Adrenal gland (tissue), 12 donors: ENCODE results near the gene GPR132. TPM values are rescaled to one million over a fixed set of nuclear protein-coding genes. Genes with fewer than 3 reads are reported as not detected.

Experiments used
- DNase-seq, 7 donors: peaks; one replicate each; pipeline ENCODE4 v3.0.0-alpha.2; 2019 to 2020
- H3K27ac ChIP-seq, 5 donors: fragments of 200-600 bp; sonication (generic) in 4 of 5; 1 replicate in 3 of 5; 2 replicates in 2 of 5; pipeline versions ENCODE4 v1.5.1 to v1.8.0; 2016 to 2020; ENCODE audit warnings: mild to moderate bottlenecking in 1 of 5
- H3K27me3 ChIP-seq: fragments of 200-600 bp; 2 replicates; pipeline ENCODE4 v1.8.0; 2021
- H3K36me3 ChIP-seq, 2 donors: fragments of 200-600 bp; replicated peaks in 1 of 2; 1 replicate in 1 of 2; 2 replicates in 1 of 2; pipeline versions ENCODE4 v1.5.1 to v1.8.0; 2018 to 2022
- H3K4me1 ChIP-seq, 2 donors: fragments of 200-600 bp; replicated peaks in 1 of 2; 1 replicate in 1 of 2; 2 replicates in 1 of 2; pipeline versions ENCODE4 v1.5.1 to v1.8.0; 2018 to 2021
- H3K4me3 ChIP-seq, 4 donors: fragments of 200-600 bp; sonication (generic) in 3 of 4; one replicate each; pipeline ENCODE4 v1.5.1; 2016 to 2018
- H3K9me3 ChIP-seq, 3 donors: fragments of 200-600 bp; sonication (generic) in 1 of 3; replicated peaks in 1 of 3; 1 replicate in 2 of 3; 2 replicates in 1 of 3; pipeline versions ENCODE4 v1.5.1 to v1.8.0; 2016 to 2021
- POLR2A ChIP-seq, 2 donors: fragments of 450-650 bp; IDR thresholded peaks; one replicate each; pipeline ENCODE4 v1.6.1; 2017; ENCODE audit warnings: antibody characterized with exemption in 2 of 2, mild to moderate bottlenecking in 2 of 2, moderate library complexity in 1 of 2
- WGBS, 4 donors: extraction: QIAGEN DNeasy Blood & Tissue Kit in 2 of 4; methylation state at CpG; one replicate each; pipeline versions ENCODE4 v1.1.5 to v1.1.7; 2013 to 2017; 5-methylcytosine and 5-hydroxymethylcytosine counted together
- intact Hi-C, 2 donors: fragments of 100-400 bp; cut with DNase I; formaldehyde crosslinking; loops; one replicate each; pipeline versions ENCODE4 v1.14.1 to v1.15.0; 2022 to 2023
- polyA plus RNA-seq, 3 donors: library from polyadenylated mRNA; stranded (reverse); fragments of 200-250 nt in 2 of 3; fragments of 350-450 nt in 1 of 3; fragmentation: Illumina TruSeq in 1 of 3; extraction: RNeasy Lipid Tissue Mini Kit (QIAGEN cat#74804) in 1 of 3; gene quantifications; one replicate each; pipeline ENCODE4 v1.2.3, GENCODE V29; 2013 to 2014
- small RNA-seq, 2 donors: library from RNA; depleted of rRNA; stranded (forward); fragments of <200 nt; gene quantifications; one replicate each; pipeline ENCODE3, GENCODE V24; 2016
- total RNA-seq, 9 donors: library from RNA; depleted of rRNA in 4 of 9; stranded (reverse); fragments of >200 nt in 4 of 9; fragments of 120-200 nt in 1 of 9; fragmentation: NEBNext Ultra II Directional in 1 of 9; extraction: Animal tissue kit (Norgen Biotek cat#: 25700) in 1 of 9; gene quantifications; one replicate each; pipeline versions ENCODE4 v1.1.0 to v1.2.4, GENCODE V29; 2013 to 2023
- TF ChIP-seq, protein P1 (sequence below), 6 experiments: fragments of 450-650 bp in 4 of 6; fragments of 200-600 bp in 2 of 6; sonication (generic) in 1 of 6; IDR thresholded peaks; 1 replicate in 5 of 6; 2 replicates in 1 of 6; pipeline versions ENCODE4 v1.5.1 to v1.8.0; 2016 to 2021; ENCODE audit warnings: antibody characterized with exemption in 6 of 6, mild to moderate bottlenecking in 2 of 6, moderate library complexity in 1 of 6
- donor health status: healthy with polysubstance abuse.
- donor health status: Bipolar disorder and iron deficiency.
- donor health status: DM: yes; HTN: yes; CAD: no.
- donor health status: DM: no; HTN: no; CAD: no.
- donor health status: DM: no; HTN: no; CAD: no.
- donor health status: DM: yes; HTN: yes; CAD: no.

Gene GPR132
- total and polyA plus RNA-seq, 12 donors, result 0.17 to 11.7 (median 1.6) TPM

DNA sequence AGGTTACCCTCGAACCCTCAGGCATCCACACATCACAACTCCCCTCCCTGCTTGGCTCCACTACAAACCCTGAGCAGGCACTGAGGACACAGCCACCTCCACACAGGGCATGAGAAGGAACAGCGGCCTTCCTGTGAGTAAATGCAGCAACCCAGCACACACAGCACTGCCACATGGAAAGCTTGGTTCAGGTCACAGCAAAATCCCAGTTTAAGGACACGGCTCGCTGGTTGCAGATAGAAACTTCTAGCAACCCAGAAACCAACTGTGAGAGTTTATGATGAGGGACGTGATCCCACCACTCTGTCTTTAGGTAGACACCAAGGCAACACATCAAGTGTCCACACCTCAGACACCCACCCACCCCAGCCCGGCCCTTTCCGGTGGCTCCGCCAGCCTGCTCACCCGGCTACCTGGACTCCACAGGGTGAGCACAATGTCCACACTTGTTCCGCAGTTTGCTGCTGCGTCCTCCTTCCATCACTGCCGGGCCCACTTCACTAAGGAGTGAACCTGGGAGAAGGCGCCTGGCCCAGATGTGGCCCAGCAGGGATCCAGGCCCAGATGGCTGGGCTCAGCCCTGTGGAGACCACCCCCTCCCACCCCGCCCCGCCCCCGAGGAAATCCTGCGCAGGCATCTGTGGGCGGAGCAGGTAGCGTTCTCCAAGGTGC lies 57.5 kb downstream of the GPR132 start:
- DNase-seq, result no peak
- Histone ChIP-seq H3K27me3 (no peaks in the 10 kb centered on the region), H3K27ac (no peak overlapping the region), H3K4me3 (no peak overlapping the region), H3K36me3 (peaks cover 0 to 21% of the 10 kb centered on the region in 2 donors), H3K9me3 (no peaks in the 10 kb centered on the region), H3K4me1 (no peaks in the 10 kb centered on the region)
- intact Hi-C loops, result no loop called here
- TF ChIP-seq, protein P1, sequence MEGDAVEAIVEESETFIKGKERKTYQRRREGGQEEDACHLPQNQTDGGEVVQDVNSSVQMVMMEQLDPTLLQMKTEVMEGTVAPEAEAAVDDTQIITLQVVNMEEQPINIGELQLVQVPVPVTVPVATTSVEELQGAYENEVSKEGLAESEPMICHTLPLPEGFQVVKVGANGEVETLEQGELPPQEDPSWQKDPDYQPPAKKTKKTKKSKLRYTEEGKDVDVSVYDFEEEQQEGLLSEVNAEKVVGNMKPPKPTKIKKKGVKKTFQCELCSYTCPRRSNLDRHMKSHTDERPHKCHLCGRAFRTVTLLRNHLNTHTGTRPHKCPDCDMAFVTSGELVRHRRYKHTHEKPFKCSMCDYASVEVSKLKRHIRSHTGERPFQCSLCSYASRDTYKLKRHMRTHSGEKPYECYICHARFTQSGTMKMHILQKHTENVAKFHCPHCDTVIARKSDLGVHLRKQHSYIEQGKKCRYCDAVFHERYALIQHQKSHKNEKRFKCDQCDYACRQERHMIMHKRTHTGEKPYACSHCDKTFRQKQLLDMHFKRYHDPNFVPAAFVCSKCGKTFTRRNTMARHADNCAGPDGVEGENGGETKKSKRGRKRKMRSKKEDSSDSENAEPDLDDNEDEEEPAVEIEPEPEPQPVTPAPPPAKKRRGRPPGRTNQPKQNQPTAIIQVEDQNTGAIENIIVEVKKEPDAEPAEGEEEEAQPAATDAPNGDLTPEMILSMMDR (IDR thresholded peaks at IDR 0.05), result no peak
- TF ChIP-seq POLR2A (IDR thresholded peaks at IDR 0.05), result no peak
- 95 to 97% (median 96%) methylated on average over 15 to 19 of the region's 19 CpGs for WGBS, 4 donors

DNA sequence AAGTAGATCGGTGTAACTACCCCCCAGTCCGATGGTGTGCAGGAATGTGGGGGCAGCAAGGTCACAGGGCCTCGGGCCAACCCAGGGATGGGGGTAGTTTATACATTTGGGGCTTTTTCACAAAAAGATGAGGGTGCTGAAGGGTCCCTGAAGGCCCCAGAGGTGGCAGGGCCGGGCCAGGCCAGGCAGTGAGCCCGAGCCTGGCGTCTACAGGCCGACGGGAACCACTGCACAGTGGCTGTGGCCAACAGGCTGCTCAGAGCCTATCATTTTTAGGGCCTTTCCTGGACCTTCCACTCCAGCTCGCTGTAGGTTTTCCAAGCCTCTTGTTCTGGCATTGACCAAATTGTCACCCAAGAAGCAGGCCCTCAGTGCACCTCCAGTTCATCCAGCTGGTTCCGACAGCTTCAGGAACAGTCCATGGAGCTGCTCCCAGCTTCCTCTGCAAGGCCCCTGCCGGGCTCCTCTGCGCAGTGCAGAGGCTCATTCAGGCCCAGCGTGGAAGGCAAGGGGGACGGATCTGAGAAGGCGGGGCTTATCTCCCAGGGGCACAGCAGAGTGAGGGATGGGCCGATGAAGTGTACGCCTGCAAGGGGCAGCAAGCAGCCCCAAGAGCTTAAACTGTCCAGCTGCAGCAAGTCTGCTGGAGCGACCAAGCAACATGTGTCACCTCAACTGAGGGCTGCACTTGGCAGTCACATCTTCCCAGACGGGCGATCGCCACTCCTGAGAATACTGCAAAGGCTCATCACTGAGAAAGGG lies 58.2 kb downstream of the GPR132 start:
- intact Hi-C loops, result no loop called here
- 85 to 96% (median 88%) methylated on average over 18 to 21 of the region's 21 CpGs for WGBS, 4 donors
- TF ChIP-seq POLR2A (IDR thresholded peaks at IDR 0.05), result no peak
- H3K27me3 ChIP-seq, result no peaks in the 10 kb centered on the region
- DNase-seq, result no peak
- no peak overlapping the region for H3K27ac ChIP-seq
- H3K4me1 ChIP-seq, result no peaks in the 10 kb centered on the region
- no peaks in the 10 kb centered on the region for H3K9me3 ChIP-seq
- no peak overlapping the region for H3K4me3 ChIP-seq
- peaks cover 0 to 21% of the 10 kb centered on the region in 2 donors for H3K36me3 ChIP-seq

DNA sequence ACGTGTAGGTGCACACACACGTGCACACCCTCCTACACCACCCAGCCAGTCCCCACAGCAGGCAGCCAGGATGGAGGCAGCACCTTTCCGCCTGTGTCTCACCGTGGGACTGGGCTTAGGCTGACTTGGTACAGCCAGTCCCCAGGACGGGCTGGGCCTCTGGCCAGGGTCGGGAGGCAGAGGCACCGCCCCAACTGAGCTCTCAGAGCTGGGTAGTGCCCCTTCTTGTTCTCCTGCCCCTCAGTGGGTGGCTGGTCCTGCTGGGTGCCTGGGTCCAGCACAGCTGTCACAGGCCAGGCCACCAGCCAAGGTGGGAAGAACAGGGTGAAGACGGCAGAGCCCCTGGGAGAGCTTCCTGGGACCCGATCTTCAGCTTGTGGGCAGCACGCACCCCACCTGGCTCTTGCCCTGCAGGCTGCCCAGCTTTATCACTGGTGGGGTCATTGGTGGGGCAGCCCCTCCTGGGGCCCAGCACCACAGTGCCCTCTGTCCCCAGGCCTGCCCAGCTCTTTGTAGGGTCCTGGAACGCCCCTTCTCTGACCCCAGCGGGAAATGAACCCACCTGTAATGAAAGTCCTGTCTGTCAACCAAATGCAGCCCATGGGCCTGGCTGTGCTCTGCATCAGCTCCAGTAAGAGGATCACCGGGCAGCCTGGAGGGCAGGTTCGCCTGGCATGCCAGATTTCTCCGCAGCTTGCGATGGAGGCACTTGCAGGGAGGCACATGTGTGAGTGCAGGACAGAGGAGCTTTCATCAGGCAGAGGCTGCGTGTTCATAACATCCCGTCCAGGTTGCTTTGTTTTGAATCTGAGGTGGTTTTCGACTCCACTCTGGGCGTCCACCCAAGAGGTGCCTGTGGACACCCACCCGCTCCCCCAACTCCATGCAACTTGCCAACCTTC lies 59.0 kb downstream of the GPR132 start:
- no peak overlapping the region for H3K4me3 ChIP-seq
- H3K27ac ChIP-seq, result no peak overlapping the region
- H3K9me3 ChIP-seq, result no peaks in the 10 kb centered on the region
- H3K36me3 ChIP-seq, result peaks cover 0 to 15% of the 10 kb centered on the region in 2 donors
- TF ChIP-seq, protein P1 (IDR thresholded peaks at IDR 0.05), result no peak
- TF ChIP-seq POLR2A (IDR thresholded peaks at IDR 0.05), result no peak
- no peaks in the 10 kb centered on the region for H3K27me3 ChIP-seq
- no peaks in the 10 kb centered on the region for H3K4me1 ChIP-seq
- DNase-seq, result no peak
- intact Hi-C loops, result no loop called here
- 82 to 91% (median 87%) methylated on average over 7 to 21 of the region's 21 CpGs for WGBS, 4 donors

DNA sequence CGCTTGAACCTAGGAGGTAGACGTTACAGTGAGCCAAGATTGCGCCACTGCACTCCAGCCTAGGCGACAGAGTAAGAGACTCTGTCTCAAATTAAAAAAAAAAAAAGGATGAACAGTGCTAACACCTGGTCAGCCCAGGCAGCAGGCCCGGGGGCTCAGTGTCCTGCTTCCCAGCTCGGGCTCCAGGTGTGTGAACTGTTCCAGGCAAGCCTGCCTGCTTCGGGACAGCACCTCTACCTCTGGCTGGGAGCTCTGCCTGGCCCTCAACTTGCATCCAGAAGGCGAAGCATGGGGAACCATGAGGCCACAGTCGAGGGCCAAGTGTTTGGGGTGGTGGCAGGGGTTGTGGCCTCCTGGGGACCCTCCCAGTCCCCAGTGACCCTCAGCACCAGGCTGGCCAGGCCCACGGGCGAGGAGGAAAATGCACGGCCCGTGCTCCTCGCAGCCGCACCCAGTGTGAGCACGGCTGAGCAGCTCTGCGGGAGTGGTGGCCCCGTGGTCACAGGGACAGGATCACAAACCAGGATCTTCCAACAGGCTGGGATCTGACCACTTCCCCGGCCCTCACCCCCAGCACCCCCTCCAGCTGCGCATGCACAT lies 59.8 kb downstream of the GPR132 start:
- Histone ChIP-seq H3K27ac (no peak overlapping the region), H3K4me3 (no peak overlapping the region), H3K9me3 (no peaks in the 10 kb centered on the region), H3K36me3 (peaks cover 0 to 8% of the 10 kb centered on the region in 2 donors), H3K4me1 (no peaks in the 10 kb centered on the region), H3K27me3 (no peaks in the 10 kb centered on the region)
- intact Hi-C loops, result no loop called here
- TF ChIP-seq POLR2A (IDR thresholded peaks at IDR 0.05), result no peak
- TF ChIP-seq, protein P1 (IDR thresholded peaks at IDR 0.05), result no peak
- 78 to 93% (median 90%) methylated on average over 7 to 20 of the region's 20 CpGs for WGBS, 4 donors
- no peak for DNase-seq

Small RNA genes lying within 50 kb of the gene (small RNA-seq; reads per million reads assigned to genes)
- 0 reads per million in 2 donors for gene AL512356.2

Other genes starting within 250 kb of the GPR132 start
- gene CEP170B, start 200.2 kb downstream of the GPR132 start, total RNA-seq, result 10 to 100 TPM in 8 of 9 donors, 1 to 10 TPM in 1; 2.4 to 25.1 (median 18.9) TPM
- 10 to 100 TPM in 2 of 3 donors, 1 to 10 TPM in 1; 2.8 to 29.4 (median 13.0) TPM for gene CEP170B, start 200.2 kb downstream of the GPR132 start, polyA plus RNA-seq
- gene PLD4, start 140.6 kb downstream of the GPR132 start, total RNA-seq, result 1 to 10 TPM in 2 of 9 donors, under 1 TPM in 4, not detected in 3; 0.30 to 1.9 (median 0.52) TPM
- gene PLD4, start 140.6 kb downstream of the GPR132 start, polyA plus RNA-seq, result 1 to 10 TPM in 1 of 3 donors, under 1 TPM in 2; 0.37 to 1.0 (median 0.64) TPM
- 10 to 100 TPM in 2 of 9 donors, 1 to 10 TPM in 4, under 1 TPM in 3; 0.67 to 16.0 (median 4.1) TPM for gene AHNAK2, start 87.1 kb downstream of the GPR132 start, total RNA-seq
- gene AHNAK2, start 87.1 kb downstream of the GPR132 start, polyA plus RNA-seq, result 1 to 10 TPM; 1.8 to 6.5 (median 4.4) TPM
- gene CLBA1, start 79.6 kb downstream of the GPR132 start, total RNA-seq, result 10 to 100 TPM in 2 of 9 donors, 1 to 10 TPM in 7; 6.3 to 13.4 (median 7.6) TPM
- 10 to 100 TPM; 11.1 to 22.5 (median 19.9) TPM for gene CLBA1, start 79.6 kb downstream of the GPR132 start, polyA plus RNA-seq
- 10 to 100 TPM in 1 of 9 donors, 1 to 10 TPM in 7, under 1 TPM in 1; 0.66 to 10.5 (median 4.0) TPM for gene CDCA4, start 44.3 kb downstream of the GPR132 start, total RNA-seq
- gene CDCA4, start 44.3 kb downstream of the GPR132 start, polyA plus RNA-seq, result 1 to 10 TPM; 1.9 to 6.8 (median 4.9) TPM
- gene JAG2, start 103.3 kb upstream of the GPR132 start, total RNA-seq, result 1 to 10 TPM in 8 of 9 donors, under 1 TPM in 1; 0.83 to 5.7 (median 3.8) TPM
- 10 to 100 TPM in 2 of 3 donors, under 1 TPM in 1; 0.93 to 16.2 (median 12.7) TPM for gene JAG2, start 103.3 kb upstream of the GPR132 start, polyA plus RNA-seq
- gene NUDT14, start 115.9 kb upstream of the GPR132 start, total RNA-seq, result 10 to 100 TPM; 13.4 to 55.8 (median 34.4) TPM
- gene NUDT14, start 115.9 kb upstream of the GPR132 start, polyA plus RNA-seq, result 10 to 100 TPM in 2 of 3 donors, 1 to 10 TPM in 1; 4.1 to 49.1 (median 48.0) TPM
- gene BTBD6, start 183.1 kb upstream of the GPR132 start, total RNA-seq, result 10 to 100 TPM; 23.3 to 43.3 (median 31.3) TPM
- gene BTBD6, start 183.1 kb upstream of the GPR132 start, polyA plus RNA-seq, result 10 to 100 TPM; 14.3 to 78.5 (median 72.6) TPM
- gene BRF1, start 235.6 kb upstream of the GPR132 start, total RNA-seq, result 10 to 100 TPM; 14.0 to 96.9 (median 39.2) TPM
- 10 to 100 TPM; 20.0 to 94.3 (median 35.8) TPM for gene BRF1, start 235.6 kb upstream of the GPR132 start, polyA plus RNA-seq
- gene PACS2, start 249.3 kb upstream of the GPR132 start, total RNA-seq, result 100 to 1,000 TPM in 3 of 9 donors, 10 to 100 TPM in 6; 19.5 to 112 (median 71.5) TPM
- 100 to 1,000 TPM in 1 of 3 donors, 10 to 100 TPM in 2; 20.4 to 221 (median 94.2) TPM for gene PACS2, start 249.3 kb upstream of the GPR132 start, polyA plus RNA-seq